GM12892 (cell line): ENCODE results near the gene SNX32.

Experiments
- POLR2A ChIP-seq: IDR thresholded peaks from 2 replicates; pipeline ENCODE4 v1.6.1; 2011; ENCODE audit warnings: low read depth, low read length, control low read depth
- POLR2AphosphoS5 ChIP-seq: IDR thresholded peaks from 2 replicates; pipeline ENCODE4 v1.6.1; 2011; ENCODE audit warnings: low read depth, low read length, control low read depth
- TAF1 ChIP-seq: IDR thresholded peaks from 2 replicates; pipeline ENCODE4 v1.6.1; 2011; ENCODE audit warnings: low read depth, mild to moderate bottlenecking, control low read depth, low read length, borderline replicate concordance

GRCh38 chr11:65786008-65786785 lies 47.6 kb upstream of the SNX32 start:
- TF ChIP-seq POLR2A, result no peak
- no peak for TF ChIP-seq POLR2AphosphoS5
- TF ChIP-seq TAF1, result no peak
